ENCODE data around the gene GDF11.
"Not testable (repeated sequence)": the region's sequence is repeated elsewhere in the genome, so short reads cannot be mapped to it uniquely, and the experiment has no call there.

The GDF11 gene

GRCh38 chr12:55746174-55746912 is 3.4 kb downstream of the GDF11 start:
- H3K4me1 ChIP-seq (ENCODE audit: control extremely low read depth in 1 of 4, control insufficient read depth in 4 of 4, insufficient read depth in 4 of 4, low read length in 3 of 4): peaks cover 2 to 38% (median 27%) of the 10 kb centered on the region in 4 experiments
- H3K36me3 ChIP-seq (ENCODE audit: control insufficient read depth in 4 of 4, insufficient read depth in 4 of 4, low read length in 3 of 4): peaks cover 0 to 28% (median 10%) of the 10 kb centered on the region in 4 experiments
- H3K27me3 ChIP-seq (replicated peaks in 2 of 5; ENCODE audit: control insufficient read depth in 4 of 5, insufficient read depth in 5 of 5, low read length in 4 of 5): no peaks in the 10 kb centered on the region
- WGBS (ENCODE audit: insufficient coverage): 23% methylated on average over 2 of the region's 3 CpGs
- DNase-seq: no peak
- POLR2A ChIA-PET: no interaction called here
- no peak overlapping the region for H3K27ac ChIP-seq (ENCODE audit: insufficient read depth in 1 of 2, low read depth in 1 of 2, low read length in 2 of 2, poor library complexity in 1 of 2, severe bottlenecking in 2 of 2)
- H3K4me3 ChIP-seq (ENCODE audit: control insufficient read depth in 1 of 7, extremely low read depth in 1 of 7, insufficient read depth in 4 of 7, low read depth in 2 of 7, low read length in 6 of 7): no peak overlapping the region
- no peaks in the 10 kb centered on the region for H3K9me3 ChIP-seq (ENCODE audit: control extremely low read depth in 1 of 5, control insufficient read depth in 4 of 5, insufficient read depth in 2 of 5, low read depth in 1 of 5, low read length in 4 of 5)
- CTCF ChIA-PET: interaction anchor here (0.8 to 13.3 kb wide), 11 partner anchors 8 to 193 kb away, joined by 3 to 145 read pairs (median 4); partner anchors contain the start of gene CD63

DNA sequence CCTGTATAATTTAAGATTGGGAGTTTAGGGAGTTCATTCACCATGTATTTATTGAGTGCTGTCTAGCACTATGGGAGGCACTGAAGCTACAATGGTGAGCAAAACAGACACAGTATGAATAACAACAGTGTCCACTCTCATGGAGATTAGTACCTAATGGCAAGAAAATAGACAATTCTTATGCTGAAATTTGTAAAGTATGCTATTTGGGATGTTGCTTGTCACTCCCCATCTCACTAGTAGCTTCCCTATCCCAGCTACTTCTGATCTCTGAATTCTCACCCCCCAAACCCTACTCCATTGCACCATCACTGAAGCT is 4.0 kb downstream of the GDF11 start:
- POLR2A ChIA-PET: no interaction called here
- Histone ChIP-seq H3K4me1 (ENCODE audit: control extremely low read depth in 1 of 4, control insufficient read depth in 4 of 4, insufficient read depth in 4 of 4, low read length in 3 of 4) (peaks cover 2 to 36% (median 26%) of the 10 kb centered on the region in 4 experiments), H3K36me3 (ENCODE audit: control insufficient read depth in 4 of 4, insufficient read depth in 4 of 4, low read length in 3 of 4) (peaks cover 5 to 33% (median 15%) of the 10 kb centered on the region in 4 experiments), H3K27ac (ENCODE audit: insufficient read depth in 1 of 2, low read depth in 1 of 2, low read length in 2 of 2, poor library complexity in 1 of 2, severe bottlenecking in 2 of 2) (no peak overlapping the region), H3K4me3 (ENCODE audit: control insufficient read depth in 1 of 7, extremely low read depth in 1 of 7, insufficient read depth in 4 of 7, low read depth in 2 of 7, low read length in 6 of 7) (no peak overlapping the region), H3K9me3 (ENCODE audit: control extremely low read depth in 1 of 5, control insufficient read depth in 4 of 5, insufficient read depth in 2 of 5, low read depth in 1 of 5, low read length in 4 of 5) (no peaks in the 10 kb centered on the region), H3K27me3 (replicated peaks in 2 of 5; ENCODE audit: control insufficient read depth in 4 of 5, insufficient read depth in 5 of 5, low read length in 4 of 5) (no peaks in the 10 kb centered on the region)
- DNase-seq: no peak
- CTCF ChIA-PET: interaction anchor here (0.9 to 13.3 kb wide), 11 partner anchors 8 to 85 kb away, joined by 3 to 145 read pairs (median 4); partner anchors contain the start of gene CD63

- H3K4me3 ChIP-seq (ENCODE audit: control insufficient read depth in 1 of 7, extremely low read depth in 1 of 7, insufficient read depth in 4 of 7, low read depth in 2 of 7, low read length in 6 of 7): no peak overlapping the region
- H3K27me3 ChIP-seq (replicated peaks in 2 of 5; ENCODE audit: control insufficient read depth in 4 of 5, insufficient read depth in 5 of 5, low read length in 4 of 5): no peaks in the 10 kb centered on the region
- no peak for DNase-seq
- peaks cover 2 to 28% (median 18%) of the 10 kb centered on the region in 4 experiments for H3K4me1 ChIP-seq (ENCODE audit: control extremely low read depth in 1 of 4, control insufficient read depth in 4 of 4, insufficient read depth in 4 of 4, low read length in 3 of 4)
- ChIA-PET CTCF (interaction anchor here (0.7 to 13.3 kb wide), 7 partner anchors 8 to 70 kb away, joined by 4 to 145 read pairs (median 5); partner anchors contain the start of genes ORMDL2 and SARNP), POLR2A (no interaction called here)
- H3K36me3 ChIP-seq (ENCODE audit: control insufficient read depth in 4 of 4, insufficient read depth in 4 of 4, low read length in 3 of 4): peaks cover 10 to 48% (median 29%) of the 10 kb centered on the region in 4 experiments
- no peak overlapping the region for H3K27ac ChIP-seq (ENCODE audit: insufficient read depth in 1 of 2, low read depth in 1 of 2, low read length in 2 of 2, poor library complexity in 1 of 2, severe bottlenecking in 2 of 2)
- no peaks in the 10 kb centered on the region for H3K9me3 ChIP-seq (ENCODE audit: control extremely low read depth in 1 of 5, control insufficient read depth in 4 of 5, insufficient read depth in 2 of 5, low read depth in 1 of 5, low read length in 4 of 5)
- WGBS (ENCODE audit: insufficient coverage): 96% methylated on average over 16 of the region's 18 CpGs
These were observed 5.5 kb downstream of the GDF11 start for GRCh38 chr12:55748230-55748993.

DNA sequence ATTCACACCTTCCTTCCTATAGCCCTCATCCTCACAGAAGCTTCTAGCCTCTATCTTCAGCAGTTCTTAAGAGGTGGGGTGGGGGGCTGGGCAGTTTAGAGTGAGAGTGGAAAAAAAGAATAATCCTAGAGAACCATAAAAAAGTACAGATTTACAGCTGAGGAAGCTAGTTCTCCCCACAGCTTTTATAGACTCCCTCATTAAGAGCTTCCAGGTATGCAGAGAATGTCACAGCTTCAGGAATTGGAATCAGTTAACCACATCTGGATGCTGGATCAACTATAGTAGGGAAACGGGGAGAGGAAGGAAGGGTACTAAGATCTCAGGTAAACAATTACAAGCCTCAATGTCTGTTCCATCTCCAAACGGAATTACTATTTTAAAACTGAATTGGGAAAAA is 12.3 kb downstream of the GDF11 start:
- Histone ChIP-seq H3K4me1 (ENCODE audit: control extremely low read depth in 1 of 4, control insufficient read depth in 4 of 4, insufficient read depth in 4 of 4, low read length in 3 of 4) (no peaks in the 10 kb centered on the region), H3K9me3 (ENCODE audit: control extremely low read depth in 1 of 5, control insufficient read depth in 4 of 5, insufficient read depth in 2 of 5, low read depth in 1 of 5, low read length in 4 of 5) (peaks cover 0 to 2% (median 0%) of the 10 kb centered on the region in 5 experiments), H3K4me3 (ENCODE audit: control insufficient read depth in 1 of 7, extremely low read depth in 1 of 7, insufficient read depth in 4 of 7, low read depth in 2 of 7, low read length in 6 of 7) (no peak overlapping the region), H3K27me3 (replicated peaks in 2 of 5; ENCODE audit: control insufficient read depth in 4 of 5, insufficient read depth in 5 of 5, low read length in 4 of 5) (no peaks in the 10 kb centered on the region), H3K36me3 (ENCODE audit: control insufficient read depth in 4 of 4, insufficient read depth in 4 of 4, low read length in 3 of 4) (peaks cover 40 to 91% (median 66%) of the 10 kb centered on the region in 4 experiments), H3K27ac (ENCODE audit: insufficient read depth in 1 of 2, low read depth in 1 of 2, low read length in 2 of 2, poor library complexity in 1 of 2, severe bottlenecking in 2 of 2) (no peak overlapping the region)
- 100% methylated on average over 2 of the region's 2 CpGs for WGBS (ENCODE audit: insufficient coverage)
- ChIA-PET POLR2A (interaction anchor here (2.3 kb wide), 1 partner anchor 12 kb away, joined by 8 read pairs; the partner anchor contains the start of gene GDF11), CTCF (interaction anchor here (1.1 to 13.0 kb wide), 5 partner anchors 10 to 55 kb away, joined by 3 to 145 read pairs (median 4); partner anchors contain the start of gene GDF11)
- DNase-seq: no peak

GRCh38 chr12:55757701-55758100 is 14.8 kb downstream of the GDF11 start:
- POLR2A ChIA-PET: interaction anchor here (1.0 kb wide), 1 partner anchor 60 kb away, joined by 3 read pairs; the partner anchor contains the start of gene SARNP
- no peak overlapping the region for H3K4me3 ChIP-seq (ENCODE audit: control insufficient read depth in 1 of 7, extremely low read depth in 1 of 7, insufficient read depth in 4 of 7, low read depth in 2 of 7, low read length in 6 of 7)
- no peak for DNase-seq
- no peaks in the 10 kb centered on the region for H3K4me1 ChIP-seq (ENCODE audit: control extremely low read depth in 1 of 4, control insufficient read depth in 4 of 4, insufficient read depth in 4 of 4, low read length in 3 of 4)
- peaks cover 0 to 2% (median 0%) of the 10 kb centered on the region in 5 experiments for H3K9me3 ChIP-seq (ENCODE audit: control extremely low read depth in 1 of 5, control insufficient read depth in 4 of 5, insufficient read depth in 2 of 5, low read depth in 1 of 5, low read length in 4 of 5)
- CTCF ChIA-PET: interaction anchor here (1.5 to 13.0 kb wide), 2 partner anchors 15 to 24 kb away, joined by 3 to 145 read pairs; partner anchors contain the start of gene GDF11
- 90% methylated on average over 1 of the region's 2 CpGs for WGBS (ENCODE audit: insufficient coverage)
- no peaks in the 10 kb centered on the region for H3K27me3 ChIP-seq (replicated peaks in 2 of 5; ENCODE audit: control insufficient read depth in 4 of 5, insufficient read depth in 5 of 5, low read length in 4 of 5)
- peak overlapping the region in 1 of 2 experiments; percentile 11 for H3K27ac ChIP-seq (ENCODE audit: insufficient read depth in 1 of 2, low read depth in 1 of 2, low read length in 2 of 2, poor library complexity in 1 of 2, severe bottlenecking in 2 of 2)
- peaks cover 31 to 87% (median 60%) of the 10 kb centered on the region in 4 experiments for H3K36me3 ChIP-seq (ENCODE audit: control insufficient read depth in 4 of 4, insufficient read depth in 4 of 4, low read length in 3 of 4)

DNA sequence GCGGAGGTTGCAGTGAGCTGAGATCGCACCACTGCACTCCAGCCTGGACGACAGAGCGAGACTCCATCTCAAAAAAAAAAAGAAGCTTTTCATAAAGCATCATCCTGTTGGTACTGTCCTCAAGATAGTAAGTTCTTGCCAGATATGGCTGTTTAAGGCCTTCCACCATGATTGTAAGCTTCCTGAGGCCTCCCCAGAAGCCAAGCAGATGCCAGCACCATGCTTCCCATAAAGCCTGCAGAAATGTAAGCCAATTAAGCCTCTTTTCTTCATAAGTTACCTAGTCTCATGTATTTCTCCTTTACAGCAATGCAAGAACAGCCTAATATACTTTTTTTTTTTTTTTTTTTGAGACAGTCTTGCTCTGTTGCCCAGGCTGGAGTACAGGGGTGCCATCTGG is 15.7 kb downstream of the GDF11 start:
- not testable (repeated sequence) for H3K4me3 ChIP-seq (ENCODE audit: control insufficient read depth in 1 of 7, extremely low read depth in 1 of 7, insufficient read depth in 4 of 7, low read depth in 2 of 7, low read length in 6 of 7); H3K9me3 ChIP-seq (ENCODE audit: control extremely low read depth in 1 of 5, control insufficient read depth in 4 of 5, insufficient read depth in 2 of 5, low read depth in 1 of 5, low read length in 4 of 5); H3K27ac ChIP-seq (ENCODE audit: insufficient read depth in 1 of 2, low read depth in 1 of 2, low read length in 2 of 2, poor library complexity in 1 of 2, severe bottlenecking in 2 of 2); DNase-seq; H3K27me3 ChIP-seq (replicated peaks in 2 of 5; ENCODE audit: control insufficient read depth in 4 of 5, insufficient read depth in 5 of 5, low read length in 4 of 5); H3K4me1 ChIP-seq (ENCODE audit: control extremely low read depth in 1 of 4, control insufficient read depth in 4 of 4, insufficient read depth in 4 of 4, low read length in 3 of 4)
- 100% methylated on average over 3 of the region's 4 CpGs for WGBS (ENCODE audit: insufficient coverage)
- ChIA-PET POLR2A (interaction anchor here (1.0 kb wide), 1 partner anchor 59 kb away, joined by 3 read pairs; the partner anchor contains the start of gene SARNP), CTCF (interaction anchor here (0.7 to 13.0 kb wide), 2 partner anchors 15 to 214 kb away, joined by 4 to 145 read pairs; partner anchors contain the start of gene GDF11)
- H3K36me3 ChIP-seq (ENCODE audit: control insufficient read depth in 4 of 4, insufficient read depth in 4 of 4, low read length in 3 of 4): peaks cover 30 to 86% (median 59%) of the 10 kb centered on the region in 4 experiments

Measured in common myeloid progenitor, CD34-positive (primary cell).